AML-193 (cell line): ENCODE data around the gene CHRNA4.
"Not testable (repeated sequence)": the region's sequence is repeated elsewhere in the genome, so short reads cannot be mapped to it uniquely, and the experiment has no call there.

Experiments
- DNase-seq, 2 experiments: peaks; one replicate each; lab custom pipeline; 2025; lab: John Stamatoyannopoulos, UW

CHRNA4 gene

DNA sequence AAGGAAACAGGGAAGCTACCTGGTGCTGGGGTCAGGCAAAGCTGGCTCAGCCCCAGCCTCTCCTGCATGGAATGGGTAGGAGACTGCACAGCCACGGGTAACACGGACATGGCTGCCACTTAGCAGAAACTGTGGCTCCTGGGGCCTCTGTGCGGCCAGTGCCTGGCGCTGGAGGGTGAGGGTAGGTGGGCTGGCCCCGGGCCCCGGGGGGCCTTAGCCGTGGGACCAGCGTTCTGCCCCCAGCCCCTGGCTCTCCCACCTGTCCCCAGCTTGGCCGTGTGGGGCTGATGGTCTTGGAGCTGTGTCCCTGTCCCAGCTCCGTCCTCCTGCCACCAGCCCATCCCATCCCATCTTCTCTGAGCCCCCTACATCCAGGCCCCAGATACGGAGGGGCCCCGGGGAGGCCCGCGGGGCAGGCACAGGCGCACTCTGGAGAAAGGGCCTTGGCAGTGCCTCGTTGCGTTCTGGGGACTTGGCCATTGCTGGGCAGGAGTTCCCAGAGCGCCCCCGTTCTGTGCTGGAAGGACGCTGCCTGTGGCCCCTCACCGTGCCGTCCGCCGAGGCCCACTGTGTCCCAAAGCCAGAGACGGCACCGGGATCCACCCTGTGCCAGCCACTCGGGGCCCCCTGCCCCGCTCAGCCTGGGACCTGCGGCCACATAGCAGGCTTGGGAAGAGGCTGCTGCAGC lies 12.2 kb downstream of the CHRNA4 start:
- DNase-seq, result no peak

DNA sequence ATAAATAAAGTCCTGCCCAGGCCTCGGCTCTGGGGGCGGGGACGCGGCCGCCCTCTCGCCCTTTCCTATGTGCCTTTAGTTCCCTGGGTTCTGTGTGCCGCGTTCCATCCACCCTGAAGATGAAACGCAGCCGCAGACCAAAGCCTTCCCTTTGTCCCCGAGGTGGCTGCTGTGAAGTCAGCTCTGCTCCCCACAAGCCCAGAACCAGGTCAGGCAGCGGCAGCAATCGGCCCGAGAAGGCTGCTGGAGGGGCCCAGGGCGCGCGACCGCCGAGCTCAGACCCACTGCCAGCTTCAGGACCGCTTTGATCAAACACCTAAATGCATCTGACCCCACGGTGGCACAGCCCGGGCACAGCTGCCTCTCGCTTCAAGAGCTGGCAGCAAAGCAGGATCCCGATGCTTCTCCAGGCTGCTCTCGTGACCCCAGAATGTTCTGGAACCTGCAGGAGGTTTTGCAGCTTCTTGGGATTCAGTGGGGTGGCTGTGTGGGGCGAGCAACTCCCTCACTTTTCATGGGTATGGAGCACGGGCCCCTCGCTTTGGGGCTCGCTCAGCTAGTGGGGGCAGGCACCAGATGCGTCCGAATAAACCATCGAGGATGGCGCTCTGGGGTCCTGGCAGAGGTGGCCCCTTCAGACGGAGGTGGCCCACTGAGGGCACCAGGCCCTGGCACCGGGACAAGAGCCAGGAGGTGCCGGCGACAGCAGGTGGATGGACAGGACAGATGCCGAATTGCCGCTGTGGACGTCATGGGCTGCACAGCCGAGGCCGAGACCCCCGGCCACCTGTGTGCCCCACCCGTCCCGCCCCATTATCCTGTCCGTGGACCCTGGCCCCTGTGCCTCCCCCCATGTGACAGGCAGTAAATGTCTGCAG lies 13.0 kb downstream of the CHRNA4 start:
- DNase-seq, result no peak

DNA sequence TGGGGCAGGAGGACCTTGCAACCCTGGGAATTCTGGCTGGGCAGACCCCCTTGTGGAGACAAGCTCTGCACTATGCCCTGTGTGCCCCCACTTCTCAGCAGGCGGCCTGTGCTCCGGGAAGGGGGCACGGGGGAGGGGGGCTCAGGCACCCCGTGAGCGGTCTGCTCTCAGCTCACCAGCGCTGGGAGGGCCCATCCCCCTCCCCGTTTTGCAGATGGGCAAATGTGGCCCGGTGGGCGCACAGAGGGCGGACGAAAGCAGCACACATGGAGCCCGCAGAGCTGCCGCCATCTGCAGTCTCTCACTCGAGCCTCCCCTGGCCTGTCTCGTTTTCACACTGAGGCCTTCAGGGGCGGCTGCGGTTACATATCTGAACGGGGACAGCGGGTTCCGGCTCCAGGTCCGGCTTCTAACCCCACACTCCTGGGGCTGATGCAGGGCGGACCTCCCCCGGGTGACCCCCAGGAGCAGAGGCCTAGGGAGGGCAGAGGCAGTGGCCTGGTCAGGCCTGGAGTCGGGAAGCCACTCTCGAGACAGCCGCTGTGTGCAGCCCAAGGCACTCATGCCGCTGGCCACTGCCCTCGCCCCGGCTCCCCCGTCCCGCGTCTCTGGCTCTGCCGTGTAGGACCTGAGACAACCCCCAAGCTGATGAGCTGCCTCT lies 13.9 kb downstream of the CHRNA4 start:
- no peak for DNase-seq

DNA sequence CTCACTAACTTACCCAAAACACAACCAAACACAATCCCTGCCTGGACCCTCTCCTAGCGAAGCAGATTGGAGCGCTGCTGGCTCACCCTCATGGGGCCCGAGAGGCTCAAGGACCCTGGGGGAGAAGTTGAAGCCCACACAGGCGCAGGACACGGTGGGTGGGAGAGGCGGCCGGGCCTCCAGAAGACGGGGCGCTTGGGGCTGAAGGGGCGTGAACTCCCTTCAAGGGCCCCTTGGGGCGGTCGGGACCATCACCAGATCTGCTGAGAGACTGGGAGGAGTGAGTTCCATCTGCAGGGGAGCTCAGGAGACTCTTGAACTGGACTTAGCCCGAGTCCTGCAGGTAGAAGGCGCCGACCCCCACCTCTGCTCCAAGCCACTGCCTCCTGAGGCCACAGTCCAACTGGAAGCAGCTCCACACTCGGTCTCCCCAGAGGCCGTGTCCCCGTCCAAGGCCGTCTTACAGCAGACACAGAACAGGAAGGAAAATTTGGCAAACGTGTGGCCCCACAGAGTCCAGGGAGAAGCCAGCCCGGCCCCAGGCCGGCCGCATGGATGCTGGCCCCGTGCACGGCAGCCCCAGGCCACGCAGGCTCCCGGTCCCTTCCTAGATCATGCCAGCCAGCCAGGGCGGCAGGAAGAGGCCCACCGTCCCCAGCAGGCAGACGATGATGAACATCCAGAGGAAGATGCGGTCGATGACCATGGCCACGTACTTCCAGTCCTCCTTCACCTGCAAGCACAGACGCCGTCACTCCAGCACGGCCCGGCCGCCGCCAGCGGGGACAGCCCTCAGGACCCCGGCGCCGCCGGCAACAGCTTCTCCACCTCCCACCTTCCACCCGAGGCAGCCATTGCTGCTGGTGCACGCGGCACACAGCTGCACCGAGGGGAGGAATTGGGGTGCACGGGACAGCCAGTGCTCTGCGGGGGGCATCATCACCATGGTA lies 14.7 kb downstream of the CHRNA4 start:
- no peak for DNase-seq

DNA sequence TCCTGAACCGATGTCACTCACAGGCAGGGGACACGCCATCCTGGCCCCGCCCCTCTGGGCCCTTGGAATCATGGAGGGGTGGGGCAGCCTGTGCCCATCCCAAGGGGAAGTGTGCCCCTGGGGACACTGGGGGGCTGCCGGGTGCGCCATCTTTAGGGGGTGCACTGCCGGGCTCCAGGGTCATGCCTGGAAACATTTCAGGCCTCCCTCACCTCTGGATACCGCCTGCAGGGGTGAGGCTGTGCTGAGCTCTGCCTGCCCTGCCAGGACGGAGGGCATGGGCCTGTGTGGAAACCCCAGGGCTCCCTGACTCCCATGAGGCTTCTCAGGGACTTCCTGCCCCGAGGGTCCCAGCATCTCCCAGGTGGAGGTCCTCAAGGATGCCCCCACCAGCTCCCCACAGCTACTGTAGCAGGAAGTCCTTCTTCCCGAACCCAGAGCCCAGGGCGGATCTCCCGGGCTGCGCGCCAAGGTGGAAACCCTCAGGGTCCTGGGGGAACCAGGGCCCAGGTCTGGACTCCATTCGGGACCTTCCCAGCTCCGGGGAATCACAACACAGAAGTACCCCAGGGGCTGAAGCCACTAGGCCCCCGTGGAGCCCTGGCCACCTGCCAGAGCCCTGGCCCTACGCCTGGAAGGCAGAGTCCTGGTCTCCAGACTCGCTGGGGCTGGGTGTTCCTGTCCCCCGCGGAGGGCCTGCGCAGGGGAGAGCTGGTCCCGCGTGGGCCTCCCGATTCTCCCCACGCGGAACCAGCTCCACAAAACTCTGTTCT lies 15.6 kb downstream of the CHRNA4 start:
- DNase-seq, result no peak

DNA sequence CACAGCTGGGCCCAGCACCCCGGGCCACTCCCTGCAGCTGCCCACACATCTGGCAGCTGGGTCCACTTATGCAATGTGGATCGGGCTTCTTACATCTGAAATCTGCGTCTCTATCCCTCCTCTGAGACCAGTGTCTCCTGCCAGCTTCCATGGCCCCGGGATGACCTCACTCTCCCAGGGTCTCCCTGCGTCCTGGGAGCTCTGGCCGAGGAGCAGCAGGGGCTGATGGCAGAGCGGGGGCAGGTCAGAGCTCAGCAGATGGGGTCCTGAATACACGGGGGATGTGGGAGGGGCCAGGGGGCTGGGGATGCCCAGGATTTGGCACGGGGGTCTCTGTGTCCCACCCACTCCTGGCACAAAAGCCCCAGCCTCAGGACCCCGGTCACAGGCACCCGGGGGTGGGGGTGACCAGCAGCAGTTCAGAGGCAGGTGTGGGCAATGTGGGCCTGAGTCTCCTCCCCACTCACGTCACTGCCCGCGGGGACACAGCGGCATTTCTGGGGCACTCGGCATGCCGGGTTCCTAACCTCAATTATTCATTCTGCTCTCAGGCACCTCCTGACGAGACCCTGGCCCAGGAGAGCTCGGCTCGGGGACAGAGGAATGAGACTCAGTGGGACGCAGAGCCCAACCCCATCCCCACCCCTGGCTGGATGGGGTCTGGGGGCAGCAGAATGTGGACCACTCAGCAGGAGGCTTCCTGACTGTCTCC lies 16.4 kb downstream of the CHRNA4 start:
- no peak for DNase-seq

DNA sequence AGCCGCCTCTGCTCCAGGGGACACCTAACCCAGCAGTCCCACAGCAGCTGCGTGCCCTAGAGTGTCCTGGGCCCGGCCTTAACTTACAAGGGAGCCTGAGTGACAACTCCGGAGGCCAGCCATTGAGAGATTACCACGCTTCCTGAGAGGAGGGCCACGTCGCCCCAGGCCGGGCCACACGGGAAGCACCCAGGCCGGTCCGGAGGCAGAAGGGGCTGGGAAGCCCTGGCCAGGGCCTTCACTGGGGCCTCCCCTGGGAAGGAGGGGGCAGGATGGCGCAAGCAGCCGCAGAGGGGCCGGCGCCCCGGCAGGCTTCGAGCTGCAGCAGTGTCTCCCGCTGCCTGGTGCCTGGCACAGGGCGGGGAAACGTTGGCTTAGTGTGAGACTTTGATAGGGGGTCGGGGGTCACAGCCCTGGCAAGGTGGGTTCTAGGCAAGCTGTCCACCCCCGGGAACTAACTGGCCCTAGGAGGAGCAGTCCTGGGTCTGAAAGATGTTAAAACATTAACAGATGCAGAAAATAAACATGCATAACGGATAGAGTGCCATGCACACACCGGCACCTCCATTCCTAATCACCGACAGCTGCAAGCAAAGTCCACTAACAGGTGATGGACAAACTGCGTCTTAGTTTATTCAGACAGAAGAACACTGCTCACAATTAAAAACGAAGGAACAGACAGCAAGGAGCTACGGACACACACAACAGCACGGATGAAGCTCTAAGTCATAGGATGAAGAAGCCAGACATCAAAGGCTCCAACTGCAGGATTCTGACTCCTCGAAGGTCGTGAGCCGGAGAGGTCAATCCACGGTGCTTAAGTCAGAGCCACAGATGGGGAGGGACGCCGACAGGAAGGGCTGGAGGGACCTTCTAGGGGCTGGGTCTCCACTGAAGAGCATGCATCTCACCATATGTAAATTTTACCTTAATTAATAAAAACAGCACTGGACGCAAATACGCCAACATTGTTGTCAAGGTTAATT lies 17.4 kb downstream of the CHRNA4 start:
- no peak for DNase-seq

DNA sequence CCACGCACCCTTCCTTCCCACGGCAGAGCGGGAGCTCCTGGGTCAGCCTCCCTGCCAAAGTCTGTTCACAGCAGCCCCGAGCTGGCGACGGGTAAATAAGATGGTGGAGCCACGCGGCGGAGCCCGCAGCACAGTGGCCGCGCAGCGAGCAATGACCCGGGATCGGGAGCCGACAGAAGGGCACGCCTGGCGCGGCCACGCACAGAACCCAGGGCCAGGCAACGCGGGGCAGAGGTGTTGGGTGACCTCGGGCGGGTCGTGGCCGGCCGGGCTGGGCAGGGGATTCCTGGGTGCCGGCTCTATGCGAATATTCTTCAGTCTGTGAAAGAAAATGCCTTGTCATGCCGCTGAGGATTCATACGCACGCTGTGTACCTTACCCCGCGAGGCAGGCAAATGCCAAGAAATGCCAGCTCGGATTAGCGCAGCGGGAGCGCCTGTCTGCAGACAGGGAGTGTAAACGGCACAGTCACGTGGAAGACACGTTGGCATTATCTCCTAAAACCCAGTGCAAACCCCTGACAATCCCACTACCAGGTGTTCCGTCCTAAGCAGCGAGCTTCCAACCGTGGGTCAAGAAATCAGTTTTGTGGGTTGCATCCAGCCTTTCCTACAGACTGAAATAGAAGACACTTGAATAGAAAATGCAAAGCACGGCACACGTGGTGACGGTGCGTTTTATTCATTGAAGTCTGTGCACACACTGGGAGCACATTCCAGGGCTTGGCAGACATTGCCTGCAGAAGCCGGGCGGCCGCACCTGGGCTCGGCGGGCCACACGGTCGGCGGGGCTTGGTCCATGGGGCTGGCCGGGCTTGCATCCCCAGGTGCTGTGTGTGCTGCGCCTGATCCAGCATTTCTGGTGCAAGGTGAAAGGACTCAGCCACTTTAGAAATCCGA lies 18.3 kb downstream of the CHRNA4 start:
- DNase-seq, result no peak

DNA sequence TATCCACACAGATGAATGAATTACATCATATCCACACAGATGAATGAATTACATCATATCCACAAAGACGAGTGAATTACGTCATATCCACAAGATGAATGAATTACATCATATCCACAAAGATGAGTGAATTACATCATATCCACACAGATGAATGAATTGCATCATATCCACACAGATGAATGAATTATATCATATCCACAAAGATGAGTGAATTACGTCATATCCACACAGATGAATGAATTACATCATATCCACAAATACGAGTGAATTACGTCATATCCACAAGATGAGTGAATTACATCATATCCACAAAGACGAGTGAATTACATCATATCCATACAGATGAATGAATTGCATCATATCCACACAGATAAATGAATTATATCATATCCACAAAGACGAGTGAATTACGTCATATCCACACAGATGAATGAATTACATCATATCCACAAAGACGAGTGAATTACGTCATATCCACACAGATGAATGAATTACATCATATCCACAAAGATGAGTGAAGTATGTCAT lies 20.9 kb downstream of the CHRNA4 start:
- DNase-seq, result not testable (repeated sequence)

DNA sequence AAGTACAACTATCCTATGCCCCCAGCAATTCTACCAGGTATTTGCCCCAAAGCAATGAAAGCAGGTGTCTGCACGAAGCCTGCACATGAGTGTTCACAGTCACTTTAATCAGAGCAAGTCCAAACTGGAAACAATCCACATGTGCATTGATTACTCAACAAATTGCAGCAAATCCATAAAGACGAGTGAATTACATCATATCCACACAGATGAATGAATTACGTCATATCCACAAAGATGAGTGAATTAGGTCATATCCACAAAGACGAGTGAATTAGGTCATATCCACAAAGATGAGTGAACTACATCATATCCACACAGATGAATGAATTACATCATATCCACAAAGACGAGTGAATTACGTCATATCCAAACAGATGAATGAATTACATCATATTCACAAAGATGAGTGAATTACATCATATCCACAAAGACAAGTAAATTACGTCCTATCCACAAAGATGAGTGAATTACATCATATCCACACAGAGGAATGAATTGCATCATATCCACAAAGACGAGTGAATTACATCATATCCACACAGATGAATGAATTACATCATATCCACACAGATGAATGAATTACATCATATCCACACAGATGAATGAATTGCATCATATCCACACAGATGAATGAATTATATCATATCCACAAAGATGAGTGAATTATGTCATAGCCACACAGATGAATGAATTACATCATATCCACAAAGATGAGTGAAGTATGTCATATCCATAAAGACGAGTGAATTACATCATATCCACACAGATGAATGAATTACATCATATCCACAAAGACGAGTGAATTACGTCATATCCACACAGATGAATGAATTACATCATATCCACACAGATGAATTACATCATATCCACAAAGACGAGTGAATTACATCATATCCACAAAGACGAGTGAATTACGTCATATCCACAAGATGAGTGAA lies 21.7 kb downstream of the CHRNA4 start:
- DNase-seq, result not testable (repeated sequence)

DNA sequence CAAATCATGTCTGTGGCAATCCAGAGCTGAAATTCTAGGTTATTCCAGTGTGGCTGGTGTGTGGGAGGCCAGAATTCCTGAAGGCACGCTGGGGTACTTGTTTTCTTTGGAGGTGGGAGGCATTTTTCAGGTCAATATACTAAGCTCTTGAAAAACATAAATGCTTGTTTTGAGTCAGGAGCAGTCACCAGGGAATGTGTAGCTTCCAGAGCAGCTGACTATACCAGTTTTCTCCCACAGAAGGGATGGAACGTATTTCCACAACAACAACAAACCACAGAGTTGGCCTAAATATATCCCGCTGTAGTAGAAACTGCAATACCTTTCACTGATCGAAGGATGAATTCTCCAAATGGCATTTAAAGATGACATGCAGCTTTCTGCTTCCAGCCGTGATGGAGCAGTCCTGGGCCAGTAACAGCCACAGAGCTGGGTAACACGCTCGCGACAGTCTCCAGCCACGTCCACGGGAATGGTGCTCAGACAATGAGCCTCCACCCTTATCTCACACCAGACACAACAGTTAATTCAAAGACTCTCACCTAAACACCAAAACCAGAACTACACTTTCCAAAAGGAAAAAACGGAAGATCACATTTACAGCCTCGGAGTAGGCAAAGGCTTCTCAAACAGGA lies 23.2 kb downstream of the CHRNA4 start:
- no peak for DNase-seq

DNA sequence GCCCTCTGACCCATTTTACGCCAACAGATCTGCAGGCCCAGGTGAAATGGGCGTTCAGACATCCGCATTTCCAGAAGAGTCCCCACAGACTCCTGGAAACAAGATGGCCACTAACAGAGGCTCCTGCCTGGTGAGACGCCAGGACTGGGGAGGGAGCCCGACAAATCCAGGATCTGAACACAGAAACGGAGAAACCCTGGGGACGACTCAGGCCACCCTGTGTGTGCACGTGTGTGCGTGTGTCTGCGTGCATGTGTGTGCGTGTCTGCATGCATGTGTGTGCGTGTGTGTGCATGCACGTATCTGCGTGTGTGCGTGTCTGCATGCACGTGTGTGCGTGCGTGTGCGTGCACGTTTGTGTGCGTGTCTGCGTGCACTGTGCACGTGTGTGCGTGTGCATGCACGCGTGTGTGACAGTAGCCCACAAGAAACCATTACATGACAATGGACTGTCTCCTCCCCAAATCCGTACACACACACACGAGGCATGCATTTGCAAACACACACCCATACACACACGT lies 24.9 kb downstream of the CHRNA4 start:
- DNase-seq, result no peak

DNA sequence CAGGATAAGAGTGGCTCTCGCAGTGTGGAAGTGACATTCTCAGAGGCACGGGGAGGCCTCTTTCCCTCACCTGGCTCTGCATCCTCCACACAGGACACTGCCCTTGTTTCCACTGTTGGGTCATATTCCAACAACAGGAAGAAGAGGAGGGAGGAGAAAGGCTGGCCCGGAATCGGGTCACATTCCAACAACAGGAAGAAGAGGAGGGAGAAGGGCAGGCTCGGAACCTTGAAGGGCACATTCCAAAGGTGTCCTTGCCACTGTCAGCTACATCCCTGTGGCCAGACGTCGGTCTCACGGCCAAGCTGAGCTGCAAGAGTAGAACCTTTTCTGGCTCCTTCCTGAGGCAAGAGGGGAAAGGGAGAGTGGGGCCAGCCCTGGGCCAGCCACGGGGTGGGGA lies 25.4 kb downstream of the CHRNA4 start:
- DNase-seq, result no peak

DNA sequence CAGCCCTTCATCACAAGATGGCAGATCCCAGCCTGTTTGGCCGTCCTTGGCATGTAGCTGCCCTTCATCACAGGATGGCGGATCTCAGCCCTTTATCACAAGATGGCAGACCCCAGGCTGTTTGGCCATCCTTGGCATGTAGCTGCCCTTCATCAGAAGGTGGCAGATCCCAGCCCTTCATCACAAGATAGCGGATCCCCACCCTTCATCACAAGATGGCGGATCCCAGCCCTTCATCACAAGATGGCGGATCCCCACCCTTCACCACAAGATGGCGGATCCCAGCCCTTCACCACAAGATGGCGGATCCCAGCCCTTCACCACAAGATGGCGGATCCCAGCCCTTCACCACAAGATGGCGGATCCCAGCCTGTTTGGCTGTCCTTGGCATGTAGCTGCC lies 26.1 kb downstream of the CHRNA4 start:
- DNase-seq, result not testable (repeated sequence)

DNA sequence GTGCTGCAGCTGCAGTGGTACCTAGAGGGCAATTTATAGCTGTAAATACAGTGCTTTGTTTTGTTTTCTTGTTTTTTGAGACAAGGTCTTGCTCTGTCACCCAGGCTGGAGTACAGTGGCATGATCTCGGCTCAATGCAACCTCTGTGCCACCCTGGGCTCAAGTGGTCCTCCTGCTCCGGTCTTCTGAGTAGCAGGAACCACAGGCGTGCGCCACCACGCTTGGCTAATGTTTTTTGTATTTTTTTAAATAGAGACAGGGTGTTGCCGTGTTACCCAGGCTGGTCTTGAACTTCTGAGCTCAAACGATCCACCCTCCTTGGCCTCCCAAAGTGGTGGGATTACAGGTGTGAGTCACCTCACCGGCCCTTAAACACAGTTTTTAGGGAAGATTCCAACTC lies 26.8 kb downstream of the CHRNA4 start:
- DNase-seq, result no peak
